K562 (cell line): ENCODE measurements around the gene MAD1L1. TPM values are rescaled to one million over a fixed set of nuclear protein-coding genes. Genes with fewer than 3 reads are reported as not detected.

Experiments used
- ELF2 ChIP-seq: fragments of 250-450 bp; sonication (Bioruptor Pico); IDR thresholded peaks from 2 replicates; pipeline ENCODE4 v1.5.0; 2021; ENCODE audit warnings: mild to moderate bottlenecking
- FOXK2 ChIP-seq, 2 experiments: fragments of 450-650 bp; IDR thresholded peaks in 1 of 2; conservative IDR thresholded peaks in 1 of 2; 2 replicates each; pipeline ENCODE4 v1.6.1; 2016; ENCODE audit warnings: low read depth in 2 of 2, mild to moderate bottlenecking in 1 of 2
- GTF2F1 ChIP-seq: IDR thresholded peaks from 2 replicates; pipeline ENCODE4 v1.6.1; 2011; ENCODE audit warnings: low read depth, low read length, improper control_type of control experiment
- MAX ChIP-seq: sonication (generic); formaldehyde crosslinking; IDR thresholded peaks from 2 replicates; pipeline ENCODE4 v1.9.0; 2022; ENCODE audit warnings: mild to moderate bottlenecking, missing genetic modification reagents
- MAZ ChIP-seq, 2 experiments: fragments of 450-650 bp in 1 of 2; sonication (generic) in 1 of 2; formaldehyde crosslinking; IDR thresholded peaks in 1 of 2; conservative IDR thresholded peaks in 1 of 2; 2 replicates each; pipeline versions ENCODE4 v1.4.0 to v1.5.0; 2020; ENCODE audit warnings: mild to moderate bottlenecking in 1 of 2, missing genetic modification reagents in 1 of 2
- PRDM10 ChIP-seq: fragments of 450-650 bp; IDR thresholded peaks from 2 replicates; pipeline ENCODE4 v1.6.1; 2018; ENCODE audit not compliant: partially characterized antibody
- RB1 ChIP-seq: fragments of 450-650 bp; IDR thresholded peaks from 2 replicates; pipeline ENCODE4 v1.6.1; 2017; ENCODE audit warnings: low read depth, mild to moderate bottlenecking
- REST ChIP-seq, 2 experiments: fragments of 450-650 bp; formaldehyde crosslinking in 1 of 2; IDR thresholded peaks; 2 replicates each; pipeline versions ENCODE4 v1.4.0 to v1.6.1; 2014 to 2020; ENCODE audit warnings: mild to moderate bottlenecking in 2 of 2, borderline replicate concordance in 1 of 2, low read depth in 1 of 2
- SLC30A9 ChIP-seq: fragments of 250-450 bp; sonication (Bioruptor Pico); IDR thresholded peaks from 2 replicates; pipeline ENCODE4 v1.8.0; 2022; ENCODE audit warnings: mild to moderate bottlenecking, moderate library complexity
- SMC3 ChIP-seq: conservative IDR thresholded peaks from 2 replicates; pipeline ENCODE4 v1.6.1; 2011; ENCODE audit warnings: low read depth, low read length, improper control_type of control experiment; ENCODE audit not compliant: insufficient read depth
- ZBTB7A ChIP-seq: IDR thresholded peaks from 2 replicates; pipeline ENCODE4 v1.6.1; 2011; ENCODE audit warnings: low read depth, mild to moderate bottlenecking, low read length, moderate library complexity, borderline replicate concordance; ENCODE audit not compliant: control insufficient read depth
- ZNF311 ChIP-seq: fragments of 250-450 bp; sonication (Bioruptor Pico); IDR thresholded peaks from 2 replicates; pipeline ENCODE4 v1.4.0; 2020; ENCODE audit warnings: mild to moderate bottlenecking, moderate library complexity
- polyA plus RNA-seq, 8 experiments: library from polyadenylated mRNA; depleted of rRNA in 4 of 8; stranded (reverse) in 5 of 8; unstranded in 3 of 8; fragments of >200 nt; fragmentation: Nextera tagmentation in 2 of 8; fragmentation: Illumina TruSeq in 1 of 8; extraction: Ambion mirVana in 2 of 8; extraction: Trizol in 1 of 8; gene quantifications; 2 replicates each; pipeline versions ENCODE4 v1.2.1 to v1.2.3, GENCODE V29; 2011 to 2014; ENCODE audit warnings: inconsistent platforms in 1 of 8, missing spikeins in 1 of 8
- total RNA-seq, 7 experiments: library from RNA; depleted of rRNA in 6 of 7; stranded (reverse); fragments of >200 nt in 6 of 7; fragmentation: Illumina TruSeq in 2 of 7; extraction: Trizol in 2 of 7; gene quantifications; 2 replicates each; pipeline versions ENCODE4 v1.2.1 to v1.2.3, GENCODE V29; 2011 to 2021; ENCODE audit warnings: low replicate concordance in 1 of 7

MAD1L1 gene
- total and polyA plus RNA-seq, 9 of the 15 experiments (the other 6 are each of a cell fraction or from before 2014, with no cell fraction given): 1.7 to 89.7 (median 18.0) TPM

- peak; percentile 37 for TF ChIP-seq PRDM10
- TF ChIP-seq REST (IDR thresholded peaks at IDR 0.05; ENCODE audit: borderline replicate concordance): peak; percentile 73
- no peak for TF ChIP-seq REST (CRISPR knock-in tag; IDR thresholded peaks at IDR 0.05; ENCODE audit: low read depth)
- 0 out of 4 replicates have a peak, but pooled peaks of 1 of the 2 experiments have one; percentile 30 for TF ChIP-seq MAZ (CRISPR knock-in tag; conservative IDR thresholded peaks at IDR 0.05 in 1 of 2, IDR thresholded peaks at IDR 0.05 in 1 of 2)
- peak; percentile 55; the same call in 1 of the 2 replicates for TF ChIP-seq RB1
- TF ChIP-seq ZBTB7A: peak; percentile 48; the same call in 1 of the 2 replicates
- TF ChIP-seq SLC30A9 (CRISPR knock-in tag): no peak
- no peak for TF ChIP-seq ZNF311
- peak; percentile 33; the same call in 1 of the 2 replicates for TF ChIP-seq SMC3
- 0 out of 2 replicates have a peak, but pooled peaks have one; percentile 15 for TF ChIP-seq ELF2 (CRISPR knock-in tag)
- TF ChIP-seq GTF2F1: no peak
- TF ChIP-seq MAX (CRISPR knock-in tag): 0 out of 2 replicates have a peak, but pooled peaks have one; percentile 15
- TF ChIP-seq FOXK2 (conservative IDR thresholded peaks at IDR 0.05 in 1 of 2, IDR thresholded peaks at IDR 0.05 in 1 of 2; ENCODE audit: low read depth in 2 of 2): no peak
Measured at GRCh38 chr7:2247141-2247995, 14.6 kb upstream of the MAD1L1 start (continued).
